GM19240 (cell line): Measurements from ENCODE around the gene CTSL.
"Not testable (repeated sequence)": the region's sequence is repeated elsewhere in the genome, so short reads cannot be mapped to it uniquely, and the experiment has no call there.

Experiments used
- DNase-seq: peaks from one replicate; pipeline ENCODE4 v3.0.0; 2011; ENCODE audit warnings: low spot score; ENCODE audit not compliant: insufficient read length

Gene CTSL

GRCh38 chr9:87720173-87720572 lies 5.7 kb upstream of the CTSL start:
- DNase-seq: no peak

- no peak for DNase-seq
Measured at GRCh38 chr9:87722393-87723088, 3.4 kb upstream of the CTSL start.

- no peak for DNase-seq
Measured at GRCh38 chr9:87725356-87725899, 491 bp upstream of the CTSL start.

- DNase-seq: no peak
Measured at GRCh38 chr9:87729246-87729645, 3.3 kb downstream of the CTSL start.

GRCh38 chr9:87731321-87731720 lies 5.4 kb downstream of the CTSL start:
- no peak for DNase-seq

- no peak for DNase-seq
Measured at GRCh38 chr9:87732344-87732743, 6.4 kb downstream of the CTSL start.

- no peak for DNase-seq
Measured at GRCh38 chr9:87732756-87733155, 6.8 kb downstream of the CTSL start.

GRCh38 chr9:87733273-87734052 lies 7.5 kb downstream of the CTSL start:
- DNase-seq: no peak

GRCh38 chr9:87734106-87734505 lies 8.2 kb downstream of the CTSL start:
- no peak for DNase-seq

- no peak for DNase-seq
Measured at GRCh38 chr9:87739546-87739945, 13.6 kb downstream of the CTSL start.

GRCh38 chr9:87740209-87740608 lies 14.3 kb downstream of the CTSL start:
- DNase-seq: no peak

GRCh38 chr9:87741326-87741725 lies 15.4 kb downstream of the CTSL start:
- no peak for DNase-seq

- DNase-seq: no peak
Measured at GRCh38 chr9:87741891-87742290, 16.0 kb downstream of the CTSL start.

GRCh38 chr9:87742813-87743428 lies 17.0 kb downstream of the CTSL start:
- DNase-seq: no peak

GRCh38 chr9:87744247-87744646 lies 18.3 kb downstream of the CTSL start:
- DNase-seq: not testable (repeated sequence)

GRCh38 chr9:87746186-87746585 lies 20.3 kb downstream of the CTSL start:
- no peak for DNase-seq

GRCh38 chr9:87748881-87749280 lies 23.0 kb downstream of the CTSL start:
- DNase-seq: no peak

GRCh38 chr9:87749335-87750035 lies 23.6 kb downstream of the CTSL start:
- no peak for DNase-seq

GRCh38 chr9:87750726-87751125 lies 24.8 kb downstream of the CTSL start:
- DNase-seq: no peak

GRCh38 chr9:87751423-87751822 lies 25.5 kb downstream of the CTSL start:
- DNase-seq: no peak

- no peak for DNase-seq
Measured at GRCh38 chr9:87751868-87752267, 25.9 kb downstream of the CTSL start.

GRCh38 chr9:87753313-87753712 lies 27.4 kb downstream of the CTSL start:
- DNase-seq: no peak
